Astrocyte (in vitro differentiated cells and primary cell): ENCODE measurements around the gene GSTM2.
"Not testable (repeated sequence)": the region's sequence is repeated elsewhere in the genome, so short reads cannot be mapped to it uniquely, and the experiment has no call there.

Experiments used
- CTCF ChIP-seq: IDR thresholded peaks from 2 replicates; pipeline ENCODE4 v1.5.1; 2011; ENCODE audit warnings: low read depth, mild to moderate bottlenecking, inconsistent platforms, low read length, moderate library complexity; ENCODE audit not compliant: insufficient read depth
- EZH2 ChIP-seq: IDR thresholded peaks from 2 replicates; pipeline ENCODE4 v1.6.1; 2012; ENCODE audit warnings: mild to moderate bottlenecking, low read length, inconsistent platforms; ENCODE audit not compliant: insufficient read depth

GRCh38 chr1:109687109-109687508 is 19.3 kb downstream of the GSTM2 start:
- not testable (repeated sequence) for TF ChIP-seq CTCF, EZH2
